ENCODE results near the gene GADD45G. TPM values are rescaled to one million over a fixed set of nuclear protein-coding genes. Genes with fewer than 3 reads are reported as not detected.

The GADD45G gene
- total RNA-seq, 1 experiment from 2014 or later, result 10.6 TPM

DNA sequence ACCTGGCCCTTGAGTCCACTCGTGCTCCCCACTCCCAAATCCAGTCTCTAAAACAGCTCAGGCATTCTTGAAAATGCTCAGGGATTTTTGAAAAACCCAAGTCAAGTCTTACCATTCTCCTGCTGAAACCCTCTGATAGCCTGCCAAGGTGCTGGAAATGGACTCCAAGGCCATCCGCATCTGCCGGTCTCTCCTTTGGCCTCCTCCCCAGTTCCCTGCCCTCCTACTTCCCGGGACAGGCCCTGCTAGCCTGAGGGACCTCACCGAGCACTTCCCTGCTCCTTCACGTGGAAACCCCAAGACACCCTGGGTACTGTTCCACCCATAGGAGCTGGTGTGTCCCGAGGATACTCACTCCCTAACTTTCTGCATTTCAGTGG lies 49.8 kb upstream of the GADD45G start (continued):
- TF ChIP-seq, protein P1, sequence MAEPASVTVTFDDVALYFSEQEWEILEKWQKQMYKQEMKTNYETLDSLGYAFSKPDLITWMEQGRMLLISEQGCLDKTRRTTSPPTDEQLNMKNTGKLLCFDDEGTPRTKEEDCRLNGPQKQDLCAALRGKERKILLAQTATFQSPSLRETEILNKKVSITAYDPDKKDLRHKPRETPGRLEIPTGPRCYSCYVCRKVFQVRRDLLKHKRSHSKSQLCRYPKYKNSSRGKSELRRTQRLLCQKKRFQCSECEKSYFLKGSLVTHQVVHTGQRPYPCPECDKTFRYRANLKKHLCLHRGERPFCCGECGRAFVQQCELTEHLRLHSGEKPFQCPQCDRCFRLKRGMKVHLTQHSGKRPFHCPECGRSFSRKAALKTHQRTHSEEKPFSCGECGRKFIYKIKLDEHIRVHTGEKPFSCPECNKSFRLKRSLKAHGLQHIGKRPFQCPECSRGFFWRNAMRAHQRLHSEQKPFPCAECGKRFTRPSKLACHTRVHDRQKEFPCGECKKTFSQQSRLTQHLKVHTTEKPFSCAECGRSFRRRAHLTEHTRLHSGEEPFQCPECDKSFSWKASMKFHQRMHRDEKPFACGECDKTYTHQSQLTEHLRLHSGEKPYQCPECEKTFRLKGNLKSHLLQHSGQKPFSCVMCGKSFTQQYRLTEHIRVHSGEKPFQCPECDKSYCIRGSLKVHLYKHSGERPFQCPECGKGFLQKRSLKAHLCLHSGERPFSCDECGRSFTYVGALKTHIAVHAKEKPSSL (CRISPR knock-in tag; conservative IDR thresholded peaks at IDR 0.05), result no peak

DNA sequence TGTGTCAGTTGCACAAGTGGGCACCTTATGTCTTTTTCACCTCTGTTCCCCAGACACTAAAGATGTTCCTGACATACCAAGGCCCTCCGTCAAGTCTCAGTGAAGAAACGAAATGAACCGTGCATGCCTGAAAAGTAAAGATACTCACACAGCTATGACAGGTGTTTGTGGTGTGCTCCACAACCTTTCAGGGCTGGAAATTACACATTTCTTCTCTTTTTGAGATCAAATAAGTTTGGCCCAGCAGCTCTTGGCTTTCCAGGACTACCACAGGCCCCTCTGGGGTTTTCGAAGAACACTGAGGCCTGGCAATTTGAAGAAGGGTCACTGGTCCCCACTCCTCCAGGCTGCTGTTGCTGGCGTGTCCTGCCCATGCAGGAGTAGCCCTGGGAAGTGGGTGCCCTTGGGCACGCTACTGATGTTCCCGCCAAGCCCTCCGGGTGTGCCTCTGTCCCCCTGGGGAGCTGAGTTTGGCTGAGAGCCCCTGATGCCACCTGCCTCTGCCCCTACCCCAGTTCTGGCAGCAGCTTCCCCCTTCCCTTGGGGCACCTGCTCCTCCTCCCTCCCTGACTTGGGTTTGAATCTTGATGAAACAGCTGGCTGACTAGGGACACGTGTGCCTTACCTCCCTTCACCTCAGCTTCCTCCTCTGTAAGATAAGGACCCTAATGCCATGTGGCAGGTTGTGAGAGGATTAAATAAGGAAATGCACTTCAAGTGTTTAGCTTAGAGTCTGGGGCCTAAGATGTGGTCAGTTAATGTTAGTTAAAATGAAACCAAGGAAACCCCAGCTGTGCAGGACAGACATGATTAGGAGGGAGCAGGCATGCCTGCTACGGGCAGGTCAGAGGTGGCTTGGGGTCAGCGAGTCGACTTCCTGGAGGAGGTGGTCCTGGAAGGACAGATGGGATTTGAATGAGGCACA lies 49.1 kb upstream of the GADD45G start:
- TF ChIP-seq ZNF317 (CRISPR knock-in tag; IDR thresholded peaks at IDR 0.05; ENCODE audit: borderline replicate concordance, low read depth) (no peak), NFYB (CRISPR knock-in tag; conservative IDR thresholded peaks at IDR 0.05; ENCODE audit: low read depth) (no peak), JUN (CRISPR knock-in tag; IDR thresholded peaks at IDR 0.05) (no peak), PRRX2 (CRISPR knock-in tag; IDR thresholded peaks at IDR 0.05) (no peak), CREB1 (CRISPR knock-in tag; IDR thresholded peaks at IDR 0.05) (no peak)
- TF ChIP-seq, protein P2, sequence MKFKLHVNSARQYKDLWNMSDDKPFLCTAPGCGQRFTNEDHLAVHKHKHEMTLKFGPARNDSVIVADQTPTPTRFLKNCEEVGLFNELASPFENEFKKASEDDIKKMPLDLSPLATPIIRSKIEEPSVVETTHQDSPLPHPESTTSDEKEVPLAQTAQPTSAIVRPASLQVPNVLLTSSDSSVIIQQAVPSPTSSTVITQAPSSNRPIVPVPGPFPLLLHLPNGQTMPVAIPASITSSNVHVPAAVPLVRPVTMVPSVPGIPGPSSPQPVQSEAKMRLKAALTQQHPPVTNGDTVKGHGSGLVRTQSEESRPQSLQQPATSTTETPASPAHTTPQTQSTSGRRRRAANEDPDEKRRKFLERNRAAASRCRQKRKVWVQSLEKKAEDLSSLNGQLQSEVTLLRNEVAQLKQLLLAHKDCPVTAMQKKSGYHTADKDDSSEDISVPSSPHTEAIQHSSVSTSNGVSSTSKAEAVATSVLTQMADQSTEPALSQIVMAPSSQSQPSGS (CRISPR knock-in tag; IDR thresholded peaks at IDR 0.05; ENCODE audit: borderline replicate concordance, low read depth), result no peak
- TF ChIP-seq, protein P3, sequence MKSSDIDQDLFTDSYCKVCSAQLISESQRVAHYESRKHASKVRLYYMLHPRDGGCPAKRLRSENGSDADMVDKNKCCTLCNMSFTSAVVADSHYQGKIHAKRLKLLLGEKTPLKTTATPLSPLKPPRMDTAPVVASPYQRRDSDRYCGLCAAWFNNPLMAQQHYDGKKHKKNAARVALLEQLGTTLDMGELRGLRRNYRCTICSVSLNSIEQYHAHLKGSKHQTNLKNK (CRISPR knock-in tag; IDR thresholded peaks at IDR 0.05), result no peak
- peaks cover 6% of the 10 kb centered on the region for H3K9me3 Mint-ChIP-seq
- H3K36me3 Mint-ChIP-seq, result no peaks in the 10 kb centered on the region
- CTCF ChIA-PET, result interaction anchor here (1.3 to 4.6 kb wide), 4 partner anchors 9 to 127 kb away, joined by 3 to 20 read pairs (median 12); no protein-coding TSS in a partner anchor
- no peak overlapping the region for H3K4me3 Mint-ChIP-seq
- H3K27ac Mint-ChIP-seq, result no peak overlapping the region
- DNase-seq (ENCODE audit: low spot score) (no peak), ATAC-seq (no peak)
- POLR2A ChIA-PET, result interaction anchor here (0.5 to 1.1 kb wide), 2 partner anchors 103 to 120 kb away, joined by 3 read pairs; no protein-coding TSS in a partner anchor
- peaks cover 3% of the 10 kb centered on the region; the same call in 1 of the 2 replicates for H3K27me3 Mint-ChIP-seq (ENCODE audit: low read depth)
- H3K4me1 Mint-ChIP-seq, result peaks cover 22% of the 10 kb centered on the region

DNA sequence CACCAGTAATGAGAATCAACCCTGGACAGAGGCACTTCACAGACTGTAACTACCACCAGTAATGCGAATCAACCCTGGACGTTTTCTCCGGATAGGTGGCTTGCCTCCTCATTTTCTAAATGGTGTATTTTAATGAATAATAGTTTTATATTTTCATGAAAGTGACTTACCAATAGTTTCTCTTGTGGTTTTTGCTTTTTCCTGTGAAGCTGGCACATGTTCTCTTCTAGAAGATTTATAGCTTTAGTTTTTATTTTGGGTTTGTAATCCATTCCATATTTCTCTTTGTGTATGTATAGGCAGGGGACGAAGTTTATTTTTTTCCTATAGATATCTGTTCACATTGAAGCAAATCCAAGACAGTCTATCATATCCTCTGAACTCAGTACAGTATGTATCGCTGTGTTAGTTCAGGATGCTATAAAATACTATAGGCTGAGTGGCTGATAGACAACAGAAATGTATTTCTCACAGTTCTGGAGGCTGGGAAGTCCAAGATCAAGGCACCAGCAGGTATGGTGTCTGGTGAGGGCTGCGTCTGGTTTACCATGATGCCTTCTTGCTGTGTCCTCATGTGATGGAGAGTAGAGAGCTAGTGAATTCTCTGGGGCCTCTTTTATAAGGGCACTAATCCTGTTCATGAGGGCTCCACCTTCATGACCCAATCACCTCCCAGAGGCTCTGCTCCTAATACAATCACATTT lies 46.5 kb upstream of the GADD45G start:
- peaks cover 11% of the 10 kb centered on the region for H3K4me1 Mint-ChIP-seq
- ATAC-seq (no peak), DNase-seq (ENCODE audit: low spot score) (no peak)
- peaks cover 3% of the 10 kb centered on the region; the same call in 1 of the 2 replicates for H3K27me3 Mint-ChIP-seq (ENCODE audit: low read depth)
- no peak overlapping the region for H3K27ac Mint-ChIP-seq
- ChIA-PET POLR2A (no interaction called here), CTCF (interaction anchor here (1.0 kb wide), 1 partner anchor 35 kb away, joined by 3 read pairs; no protein-coding TSS in a partner anchor)
- H3K9me3 Mint-ChIP-seq, result peaks cover 5% of the 10 kb centered on the region; the same call in 1 of the 2 replicates
- H3K36me3 Mint-ChIP-seq, result no peaks in the 10 kb centered on the region
- no peak overlapping the region for H3K4me3 Mint-ChIP-seq
- TF ChIP-seq, protein P4, sequence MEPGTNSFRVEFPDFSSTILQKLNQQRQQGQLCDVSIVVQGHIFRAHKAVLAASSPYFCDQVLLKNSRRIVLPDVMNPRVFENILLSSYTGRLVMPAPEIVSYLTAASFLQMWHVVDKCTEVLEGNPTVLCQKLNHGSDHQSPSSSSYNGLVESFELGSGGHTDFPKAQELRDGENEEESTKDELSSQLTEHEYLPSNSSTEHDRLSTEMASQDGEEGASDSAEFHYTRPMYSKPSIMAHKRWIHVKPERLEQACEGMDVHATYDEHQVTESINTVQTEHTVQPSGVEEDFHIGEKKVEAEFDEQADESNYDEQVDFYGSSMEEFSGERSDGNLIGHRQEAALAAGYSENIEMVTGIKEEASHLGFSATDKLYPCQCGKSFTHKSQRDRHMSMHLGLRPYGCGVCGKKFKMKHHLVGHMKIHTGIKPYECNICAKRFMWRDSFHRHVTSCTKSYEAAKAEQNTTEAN (CRISPR knock-in tag; IDR thresholded peaks at IDR 0.05), result no peak
- TF ChIP-seq ZNF219 (CRISPR knock-in tag; IDR thresholded peaks at IDR 0.05; ENCODE audit: borderline replicate concordance) (no peak), NR3C1 (CRISPR knock-in tag; conservative IDR thresholded peaks at IDR 0.05; ENCODE audit: low read depth) (no peak), GTF2I (CRISPR knock-in tag; conservative IDR thresholded peaks at IDR 0.05) (no peak), SOX15 (CRISPR knock-in tag; IDR thresholded peaks at IDR 0.05) (no peak), NR1H2 (CRISPR knock-in tag; IDR thresholded peaks at IDR 0.05) (no peak)
- TF ChIP-seq, protein P5, sequence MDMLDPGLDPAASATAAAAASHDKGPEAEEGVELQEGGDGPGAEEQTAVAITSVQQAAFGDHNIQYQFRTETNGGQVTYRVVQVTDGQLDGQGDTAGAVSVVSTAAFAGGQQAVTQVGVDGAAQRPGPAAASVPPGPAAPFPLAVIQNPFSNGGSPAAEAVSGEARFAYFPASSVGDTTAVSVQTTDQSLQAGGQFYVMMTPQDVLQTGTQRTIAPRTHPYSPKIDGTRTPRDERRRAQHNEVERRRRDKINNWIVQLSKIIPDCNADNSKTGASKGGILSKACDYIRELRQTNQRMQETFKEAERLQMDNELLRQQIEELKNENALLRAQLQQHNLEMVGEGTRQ (CRISPR knock-in tag; IDR thresholded peaks at IDR 0.05), result no peak
- TF ChIP-seq, protein P6, sequence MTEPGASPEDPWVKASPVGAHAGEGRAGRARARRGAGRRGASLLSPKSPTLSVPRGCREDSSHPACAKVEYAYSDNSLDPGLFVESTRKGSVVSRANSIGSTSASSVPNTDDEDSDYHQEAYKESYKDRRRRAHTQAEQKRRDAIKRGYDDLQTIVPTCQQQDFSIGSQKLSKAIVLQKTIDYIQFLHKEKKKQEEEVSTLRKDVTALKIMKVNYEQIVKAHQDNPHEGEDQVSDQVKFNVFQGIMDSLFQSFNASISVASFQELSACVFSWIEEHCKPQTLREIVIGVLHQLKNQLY (CRISPR knock-in tag; IDR thresholded peaks at IDR 0.05), result no peak
- TF ChIP-seq, protein P7, sequence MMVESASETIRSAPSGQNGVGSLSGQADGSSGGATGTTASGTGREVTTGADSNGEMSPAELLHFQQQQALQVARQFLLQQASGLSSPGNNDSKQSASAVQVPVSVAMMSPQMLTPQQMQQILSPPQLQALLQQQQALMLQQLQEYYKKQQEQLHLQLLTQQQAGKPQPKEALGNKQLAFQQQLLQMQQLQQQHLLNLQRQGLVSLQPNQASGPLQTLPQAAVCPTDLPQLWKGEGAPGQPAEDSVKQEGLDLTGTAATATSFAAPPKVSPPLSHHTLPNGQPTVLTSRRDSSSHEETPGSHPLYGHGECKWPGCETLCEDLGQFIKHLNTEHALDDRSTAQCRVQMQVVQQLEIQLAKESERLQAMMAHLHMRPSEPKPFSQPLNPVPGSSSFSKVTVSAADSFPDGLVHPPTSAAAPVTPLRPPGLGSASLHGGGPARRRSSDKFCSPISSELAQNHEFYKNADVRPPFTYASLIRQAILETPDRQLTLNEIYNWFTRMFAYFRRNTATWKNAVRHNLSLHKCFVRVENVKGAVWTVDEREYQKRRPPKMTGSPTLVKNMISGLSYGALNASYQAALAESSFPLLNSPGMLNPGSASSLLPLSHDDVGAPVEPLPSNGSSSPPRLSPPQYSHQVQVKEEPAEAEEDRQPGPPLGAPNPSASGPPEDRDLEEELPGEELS (CRISPR knock-in tag; IDR thresholded peaks at IDR 0.05), result no peak
- TF ChIP-seq, protein P8, sequence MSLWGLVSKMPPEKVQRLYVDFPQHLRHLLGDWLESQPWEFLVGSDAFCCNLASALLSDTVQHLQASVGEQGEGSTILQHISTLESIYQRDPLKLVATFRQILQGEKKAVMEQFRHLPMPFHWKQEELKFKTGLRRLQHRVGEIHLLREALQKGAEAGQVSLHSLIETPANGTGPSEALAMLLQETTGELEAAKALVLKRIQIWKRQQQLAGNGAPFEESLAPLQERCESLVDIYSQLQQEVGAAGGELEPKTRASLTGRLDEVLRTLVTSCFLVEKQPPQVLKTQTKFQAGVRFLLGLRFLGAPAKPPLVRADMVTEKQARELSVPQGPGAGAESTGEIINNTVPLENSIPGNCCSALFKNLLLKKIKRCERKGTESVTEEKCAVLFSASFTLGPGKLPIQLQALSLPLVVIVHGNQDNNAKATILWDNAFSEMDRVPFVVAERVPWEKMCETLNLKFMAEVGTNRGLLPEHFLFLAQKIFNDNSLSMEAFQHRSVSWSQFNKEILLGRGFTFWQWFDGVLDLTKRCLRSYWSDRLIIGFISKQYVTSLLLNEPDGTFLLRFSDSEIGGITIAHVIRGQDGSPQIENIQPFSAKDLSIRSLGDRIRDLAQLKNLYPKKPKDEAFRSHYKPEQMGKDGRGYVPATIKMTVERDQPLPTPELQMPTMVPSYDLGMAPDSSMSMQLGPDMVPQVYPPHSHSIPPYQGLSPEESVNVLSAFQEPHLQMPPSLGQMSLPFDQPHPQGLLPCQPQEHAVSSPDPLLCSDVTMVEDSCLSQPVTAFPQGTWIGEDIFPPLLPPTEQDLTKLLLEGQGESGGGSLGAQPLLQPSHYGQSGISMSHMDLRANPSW (CRISPR knock-in tag; conservative IDR thresholded peaks at IDR 0.05; ENCODE audit: low read depth), result no peak
